Keratinocyte (primary cell): ENCODE results near the gene RHOA.
"Not testable (repeated sequence)": the region's sequence is repeated elsewhere in the genome, so short reads cannot be mapped to it uniquely, and the experiment has no call there.

Experiments used
- CTCF ChIP-seq, 3 experiments: IDR thresholded peaks in 1 of 3; conservative IDR thresholded peaks in 1 of 3; optimal IDR thresholded peaks in 1 of 3; 2 replicates in 2 of 3; 3 replicates in 1 of 3; pipeline versions ENCODE3 to v1.5.1; 2011; ENCODE audit warnings: low read length in 3 of 3, mild to moderate bottlenecking in 3 of 3, moderate library complexity in 2 of 3, control low read depth in 1 of 3, inconsistent platforms in 1 of 3; ENCODE audit not compliant: insufficient read depth in 2 of 3; ENCODE audit errors: extremely low read depth in 1 of 3
- EZH2 ChIP-seq: IDR thresholded peaks from one replicate; pipeline ENCODE4 v1.6.1; 2012; ENCODE audit warnings: inconsistent platforms, mild to moderate bottlenecking, low read length, moderate library complexity

- TF ChIP-seq CTCF (optimal IDR thresholded peaks at IDR 0.05 in 1 of 3, IDR thresholded peaks at IDR 0.05 in 1 of 3, conservative IDR thresholded peaks at IDR 0.05 in 1 of 3; ENCODE audit: extremely low read depth in 1 of 3, insufficient read depth in 2 of 3, low read length in 3 of 3); EZH2: not testable (repeated sequence)
These were observed 20.5 kb downstream of the RHOA start for GRCh38 chr3:49391310-49391709.
